Stimulated activated CD8-positive, alpha-beta memory T cell treated with anti-CD3 and anti-CD28 coated beads, Interleukin-2, amount 100 ng/mL, for 1 hour (primary cell): ENCODE measurements around the gene EFNA2.
"Not testable (repeated sequence)": the region's sequence is repeated elsewhere in the genome, so short reads cannot be mapped to it uniquely, and the experiment has no call there.

ENCODE experiments used
- DNase-seq, 2 donors: peaks; one replicate each; pipeline ENCODE4 v3.0.0-alpha.2; 2020; ENCODE audit warnings: low read depth in 2 of 2

Gene EFNA2

DNA sequence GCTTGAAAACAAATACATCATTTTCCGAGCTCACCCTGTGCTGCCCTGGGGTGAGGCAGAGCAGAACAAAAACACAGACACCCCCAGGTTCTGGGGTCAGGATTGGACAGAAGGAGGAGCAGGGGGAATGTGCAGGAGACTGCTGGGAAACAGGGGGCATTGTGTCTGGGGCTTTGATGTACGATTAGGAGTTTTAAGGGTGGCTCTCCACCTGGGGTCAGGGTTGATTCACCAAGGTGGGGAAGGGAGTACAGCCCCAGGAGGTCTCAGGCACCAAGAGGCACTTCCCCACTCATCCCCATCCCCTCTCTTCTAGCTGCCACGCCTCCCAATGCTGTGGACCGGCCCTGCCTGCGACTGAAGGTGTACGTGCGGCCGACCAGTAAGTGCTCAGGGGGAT, 12.6 kb downstream of the EFNA2 start:
- no peak for DNase-seq

DNA sequence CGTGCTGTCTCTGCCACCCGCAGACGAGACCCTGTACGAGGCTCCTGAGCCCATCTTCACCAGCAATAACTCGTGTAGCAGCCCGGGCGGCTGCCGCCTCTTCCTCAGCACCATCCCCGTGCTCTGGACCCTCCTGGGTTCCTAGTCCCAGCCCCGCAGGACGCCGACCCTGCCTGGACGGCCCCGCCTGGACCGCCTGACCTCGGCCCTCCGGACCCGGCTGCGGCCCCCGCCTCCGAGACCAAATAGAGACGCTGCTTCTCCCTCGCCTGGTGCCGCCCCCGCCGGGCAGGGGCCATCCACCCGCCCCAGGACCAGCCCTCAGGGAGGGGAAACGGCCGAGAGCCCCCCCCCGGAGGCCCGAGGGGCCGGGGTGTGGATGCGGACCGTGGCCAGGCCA, 14.1 kb downstream of the EFNA2 start:
- DNase-seq: no peak

GRCh38 chr19:1300744-1301490, 15.2 kb downstream of the EFNA2 start:
- no peak for DNase-seq

DNA sequence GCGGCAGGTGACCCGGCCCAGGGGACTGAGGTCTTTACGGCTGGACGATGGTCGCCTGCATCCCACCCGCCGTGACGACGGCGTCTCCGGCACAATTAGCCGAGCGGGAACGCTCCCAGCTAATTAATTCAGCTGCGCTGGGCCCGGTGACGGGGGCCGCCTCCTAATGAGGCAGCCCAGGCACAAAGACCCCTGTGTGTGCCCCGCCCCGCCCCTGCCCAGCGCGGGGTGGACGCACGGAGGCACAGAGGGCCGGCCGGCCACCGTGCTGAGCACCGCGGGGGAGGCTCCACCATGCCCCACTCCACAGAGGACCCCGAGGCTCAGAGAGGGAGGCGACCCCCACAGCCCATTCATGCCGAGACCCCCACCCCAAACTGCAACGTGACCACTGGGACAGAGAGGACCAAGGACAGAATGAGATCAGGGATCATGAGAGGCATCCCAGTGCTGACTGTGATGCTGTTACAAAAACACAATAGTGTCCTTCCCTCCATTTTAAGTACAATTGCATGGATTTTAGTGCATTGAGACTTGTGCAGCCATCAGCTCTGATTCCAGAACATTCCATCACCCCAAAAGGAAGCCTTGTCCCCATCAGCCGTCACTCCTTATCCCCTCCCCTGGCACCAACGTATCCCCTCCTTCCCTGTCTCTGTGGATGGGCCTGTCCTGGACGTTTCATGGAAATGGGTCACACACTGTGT, 17.0 kb downstream of the EFNA2 start:
- no peak for DNase-seq

- DNase-seq: no peak
These were observed 18.7 kb downstream of the EFNA2 start for GRCh38 chr19:1304197-1304924.

GRCh38 chr19:1305354-1305753, 19.7 kb downstream of the EFNA2 start:
- not testable (repeated sequence) for DNase-seq

DNA sequence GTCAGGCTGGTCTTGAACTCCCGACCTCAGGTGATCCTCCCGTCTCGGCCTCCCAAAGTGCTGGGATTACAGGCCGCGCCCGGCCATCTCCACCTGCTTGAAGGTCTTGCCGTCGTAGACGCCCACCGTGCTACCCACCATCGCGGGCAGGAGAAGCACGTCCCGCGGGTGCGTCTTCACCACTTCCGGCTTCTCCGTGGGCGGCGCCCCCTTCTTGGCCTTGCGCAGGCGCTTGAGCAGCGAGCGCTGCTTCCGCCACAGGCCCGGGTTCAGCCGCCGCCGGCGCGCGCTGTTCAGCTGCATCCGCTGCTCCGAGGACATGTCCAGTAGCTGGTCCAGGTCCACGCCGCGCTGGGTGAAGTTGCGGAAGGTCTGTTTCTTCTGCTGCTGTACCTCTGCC, 21.6 kb downstream of the EFNA2 start:
- no peak for DNase-seq

- DNase-seq: no peak
These were observed 22.2 kb downstream of the EFNA2 start for GRCh38 chr19:1307755-1308303.

- DNase-seq: no peak
These were observed 23.0 kb downstream of the EFNA2 start for GRCh38 chr19:1308718-1309117.

- no peak for DNase-seq
These were observed 24.5 kb downstream of the EFNA2 start for GRCh38 chr19:1309977-1310852.

- no peak for DNase-seq
These were observed 25.1 kb downstream of the EFNA2 start for GRCh38 chr19:1310853-1311180.

GRCh38 chr19:1311543-1312091, 25.9 kb downstream of the EFNA2 start:
- no peak for DNase-seq

GRCh38 chr19:1312767-1313694, 27.4 kb downstream of the EFNA2 start:
- no peak for DNase-seq

DNA sequence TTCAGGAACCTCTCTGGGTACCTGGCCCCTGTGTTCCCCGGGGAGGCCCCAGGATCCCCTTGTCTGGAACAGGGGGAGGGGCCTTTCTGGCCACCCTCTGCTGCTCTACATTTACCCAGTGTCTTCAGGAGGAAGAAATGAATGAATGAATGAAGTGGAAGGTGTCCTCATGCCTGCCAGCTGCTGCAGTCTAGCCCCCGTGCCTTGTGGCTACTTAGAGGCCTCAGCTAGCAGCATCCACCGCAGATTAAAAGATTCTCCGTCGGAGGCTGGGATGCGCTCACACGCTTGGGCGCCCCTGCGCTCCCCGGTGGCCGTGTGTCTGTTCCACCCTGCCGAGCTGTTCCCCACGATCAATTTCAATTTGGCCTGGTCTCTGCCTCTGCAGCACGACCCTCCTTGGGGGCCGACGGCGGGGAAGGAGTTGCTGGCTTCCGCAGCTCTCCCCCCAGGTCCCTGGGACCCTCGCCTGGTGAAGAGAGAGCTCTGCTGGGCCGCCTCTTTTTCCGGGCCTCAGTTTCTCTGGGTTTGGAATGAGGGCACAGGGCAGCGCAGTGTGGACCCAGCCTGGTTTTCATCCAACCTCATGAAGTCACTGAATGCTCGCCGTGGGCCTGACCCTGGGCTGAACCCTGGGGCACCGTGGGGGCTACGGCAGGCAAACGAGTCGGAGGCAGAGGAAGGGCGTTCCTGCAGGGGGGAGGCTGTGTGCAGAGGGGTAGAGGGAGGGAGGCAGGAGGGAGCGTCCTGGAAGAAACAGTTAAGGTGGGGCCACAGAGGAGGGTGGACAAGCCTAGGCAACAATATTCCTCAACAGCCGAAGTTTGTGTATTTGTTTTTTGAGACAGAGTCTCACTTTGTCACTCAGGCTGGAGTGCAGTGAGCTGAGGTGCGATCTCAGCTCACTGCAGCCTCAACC, 28.3 kb downstream of the EFNA2 start:
- DNase-seq: no peak

DNA sequence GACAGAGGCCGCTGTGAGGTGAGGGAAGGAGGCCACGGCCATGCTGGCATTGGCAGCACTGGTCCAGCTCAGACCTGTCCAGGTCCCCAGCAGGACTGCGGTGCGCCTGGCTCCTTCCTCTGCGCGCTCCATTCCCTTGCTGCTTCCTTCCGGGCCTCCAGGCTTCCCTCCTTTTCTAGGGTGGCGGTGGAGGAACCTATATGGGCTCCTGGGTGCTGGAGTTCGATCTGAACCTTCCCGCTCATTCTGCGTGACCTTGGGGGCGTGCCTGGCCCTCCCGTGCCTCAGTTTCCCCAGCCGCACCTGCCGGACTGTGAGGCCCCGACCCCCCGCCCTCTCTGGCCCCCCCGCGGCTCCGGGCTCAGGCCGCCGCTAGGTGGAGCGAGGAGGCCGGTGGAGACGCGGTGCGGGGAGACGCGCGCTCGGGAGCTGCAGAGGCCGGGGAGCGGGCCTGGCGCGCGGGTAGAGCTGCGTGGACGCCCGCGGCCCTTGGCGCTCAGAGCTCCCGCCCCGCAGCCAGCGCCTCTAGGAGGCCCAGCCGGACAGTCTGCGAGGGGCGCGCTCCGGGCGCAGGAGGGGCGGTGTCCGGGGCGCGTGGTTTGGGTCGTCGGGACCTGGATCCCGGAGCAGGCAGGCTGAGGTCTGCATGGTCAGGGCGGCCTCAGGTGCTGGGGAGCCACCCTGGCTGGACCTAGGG, 29.9 kb downstream of the EFNA2 start:
- no peak for DNase-seq

DNA sequence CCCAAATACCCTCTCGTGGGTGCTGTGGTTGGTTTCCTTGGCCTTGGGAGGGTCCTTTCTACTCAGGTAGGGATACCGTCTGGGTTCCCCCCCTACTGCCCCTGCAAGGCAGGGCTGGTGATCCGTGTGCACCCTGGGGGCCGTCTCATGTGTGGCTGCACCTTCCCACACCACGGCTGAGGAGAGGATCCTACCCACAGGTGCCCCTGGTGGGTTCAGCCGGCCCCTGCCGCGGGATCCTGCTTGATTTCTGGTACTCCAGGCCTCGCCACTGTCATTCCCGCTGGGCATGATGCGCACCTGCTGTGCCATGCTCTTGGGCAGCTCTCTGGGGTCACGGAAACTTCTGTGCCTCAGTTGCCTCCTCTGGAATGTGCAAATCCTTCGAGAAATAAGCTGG, 30.8 kb downstream of the EFNA2 start:
- DNase-seq: no peak

GRCh38 chr19:1317274-1318003, 31.8 kb downstream of the EFNA2 start:
- DNase-seq: no peak
